ENCODE measurements around the gene P2RY12.

The P2RY12 gene

DNA sequence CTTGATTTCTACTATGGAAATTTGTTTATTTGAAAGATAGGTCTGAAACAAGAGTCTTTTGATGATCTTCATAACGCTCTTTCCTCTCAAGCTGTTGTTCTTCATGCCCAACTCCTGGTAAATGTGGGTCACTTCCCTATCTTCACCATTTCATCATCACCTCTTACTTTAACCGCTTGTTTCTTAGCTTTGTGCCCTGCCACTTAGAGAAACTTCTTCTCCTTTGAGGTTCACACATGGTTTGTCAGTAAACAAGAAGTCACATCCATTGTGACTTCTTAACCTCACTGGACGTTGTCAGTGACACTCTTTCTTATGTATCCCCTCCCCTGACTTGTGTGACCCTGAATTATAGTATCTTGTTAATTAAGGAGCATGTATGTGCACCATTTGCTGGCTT, 38.3 kb downstream of the P2RY12 start:
- DNase-seq (ENCODE audit: low spot score), result no peak

DNA sequence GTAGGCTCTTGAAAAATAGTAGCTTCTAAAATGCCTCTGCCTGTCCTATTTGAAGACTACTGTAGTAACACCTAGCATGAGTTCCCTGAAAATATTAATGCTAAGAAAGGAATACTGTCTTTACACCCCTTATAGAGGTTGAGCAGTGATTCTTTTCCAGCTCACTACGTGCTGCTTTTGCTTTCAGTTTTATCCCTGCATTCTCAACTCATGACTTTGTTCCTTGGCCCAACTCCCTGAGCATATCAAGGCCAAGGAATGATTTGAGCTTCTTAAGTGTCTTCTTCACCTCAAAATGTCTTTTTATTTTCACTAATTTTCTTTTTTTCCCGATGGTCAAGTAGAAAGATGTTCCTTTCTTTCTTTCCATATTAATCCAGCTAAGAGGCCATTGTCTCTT, 38.7 kb downstream of the P2RY12 start:
- DNase-seq (ENCODE audit: low spot score), result peak; percentile 65

DNA sequence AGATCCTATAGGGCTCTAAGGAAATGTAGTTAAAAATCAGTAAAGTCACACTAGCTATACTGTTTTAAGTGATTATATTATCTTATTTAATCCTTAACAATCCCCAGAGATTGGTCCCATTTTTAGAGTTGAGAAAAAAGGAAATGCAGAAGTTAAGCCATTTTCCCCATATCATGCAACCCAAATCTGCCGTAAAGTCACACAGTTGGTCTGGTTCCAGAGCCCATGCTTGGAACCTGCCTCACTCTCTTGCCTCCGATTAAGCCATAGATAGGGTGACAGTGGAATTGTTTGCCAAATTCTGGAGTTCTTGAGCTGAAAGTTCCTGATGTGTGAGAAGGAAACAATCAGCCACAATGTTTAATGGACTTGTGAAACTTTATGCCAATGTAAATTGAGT, 52.9 kb downstream of the P2RY12 start:
- DNase-seq (ENCODE audit: low spot score), result no peak

DNA sequence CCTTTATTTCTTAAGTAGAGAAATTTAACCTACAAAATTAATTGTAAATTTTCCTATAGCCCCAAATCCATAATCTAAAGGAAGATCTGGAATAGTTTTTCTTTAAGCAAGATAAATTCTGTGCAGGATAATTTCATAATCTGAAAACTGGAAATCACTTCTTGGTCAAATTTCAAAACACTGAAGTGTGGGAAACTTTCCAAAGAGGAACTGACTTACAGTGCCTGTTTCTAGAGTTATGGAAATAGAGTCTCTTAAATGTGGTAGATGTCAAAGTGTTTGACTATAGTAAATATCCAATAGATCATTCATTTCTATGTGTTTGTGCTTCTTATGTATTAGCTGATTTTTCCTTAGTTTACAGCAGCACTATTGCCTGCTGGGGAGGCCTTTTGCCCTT, 53.7 kb downstream of the P2RY12 start:
- no peak for DNase-seq (ENCODE audit: low spot score)

DNA sequence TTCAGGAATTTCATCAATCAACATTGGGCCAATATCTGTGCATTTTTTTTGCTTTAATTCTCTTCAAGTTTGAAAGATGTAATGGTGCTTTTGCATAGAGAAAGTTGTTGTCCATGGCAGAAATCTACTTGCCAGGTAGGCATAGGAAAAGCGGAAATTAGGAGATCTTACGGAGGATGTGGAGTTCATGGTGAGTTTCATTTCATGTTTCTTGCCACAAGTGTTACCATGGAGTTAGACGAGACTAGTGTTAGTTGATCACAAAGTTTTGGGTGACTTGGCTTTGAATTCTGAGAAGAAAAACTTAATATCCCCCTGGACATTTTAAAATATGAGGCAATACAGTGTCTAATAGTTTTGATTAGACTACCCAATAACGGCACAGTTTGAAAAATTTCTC, 54.2 kb downstream of the P2RY12 start:
- no peak for DNase-seq (ENCODE audit: low spot score)

DNA sequence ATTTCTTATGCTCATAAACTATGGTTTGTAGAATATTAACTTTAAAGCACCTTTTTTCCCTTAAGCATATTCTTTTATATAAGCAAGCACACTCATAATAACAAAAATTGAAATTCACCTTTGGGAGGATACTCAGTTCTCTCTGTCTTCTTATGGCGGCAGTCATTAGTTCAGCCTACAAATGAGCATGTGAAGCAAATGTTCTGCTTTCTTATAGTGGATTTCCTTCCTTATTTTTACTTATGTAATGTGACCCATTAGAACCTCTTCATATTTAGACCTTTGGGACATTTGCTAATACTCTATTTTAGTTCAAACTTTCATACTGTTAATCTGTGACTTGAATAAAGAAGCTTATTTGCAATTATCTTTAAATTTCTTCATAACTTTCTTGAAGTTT, 55.2 kb downstream of the P2RY12 start, which contains the start of gene P2RY13:
TSS of gene P2RY13 (minus strand) at position 187 of the 400 bp plus-strand sequence. CDS start at position 166, 21 bp downstream.
- no peak for DNase-seq (ENCODE audit: low spot score)

DNA sequence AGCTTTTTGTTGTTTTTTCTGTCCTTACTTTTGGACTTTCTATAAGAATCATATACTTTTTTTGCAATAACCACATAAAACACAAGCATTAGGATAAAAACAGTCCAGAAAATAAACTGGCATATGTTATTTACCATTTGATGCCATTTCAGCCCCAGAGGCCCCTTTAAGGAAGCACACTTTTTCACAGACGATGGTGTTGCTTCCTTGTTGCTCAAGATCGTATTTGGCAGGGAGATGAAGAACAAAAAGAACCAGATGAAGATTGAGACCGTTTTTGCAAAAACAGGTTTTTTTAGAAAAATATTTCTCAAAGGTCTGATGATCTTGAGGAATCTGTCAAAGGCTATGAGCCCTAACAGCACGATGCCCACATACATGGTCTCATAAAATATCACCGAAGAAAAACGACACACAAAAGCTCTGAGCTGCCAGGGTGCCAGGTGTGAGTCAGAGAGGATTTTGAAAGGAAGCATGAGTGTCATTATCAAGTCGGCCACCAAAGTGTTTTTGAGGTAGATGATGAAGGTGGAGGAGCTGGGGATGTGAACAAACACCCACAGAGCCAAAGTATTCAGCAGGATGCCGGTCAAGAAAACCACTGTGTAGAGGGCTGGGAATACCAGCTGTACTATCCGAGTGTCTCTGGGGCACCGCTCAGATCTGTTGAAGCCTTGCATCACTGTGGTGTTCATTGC, 56.1 kb downstream of the P2RY12 start:
- peak; percentile 28 for DNase-seq (ENCODE audit: low spot score)

DNA sequence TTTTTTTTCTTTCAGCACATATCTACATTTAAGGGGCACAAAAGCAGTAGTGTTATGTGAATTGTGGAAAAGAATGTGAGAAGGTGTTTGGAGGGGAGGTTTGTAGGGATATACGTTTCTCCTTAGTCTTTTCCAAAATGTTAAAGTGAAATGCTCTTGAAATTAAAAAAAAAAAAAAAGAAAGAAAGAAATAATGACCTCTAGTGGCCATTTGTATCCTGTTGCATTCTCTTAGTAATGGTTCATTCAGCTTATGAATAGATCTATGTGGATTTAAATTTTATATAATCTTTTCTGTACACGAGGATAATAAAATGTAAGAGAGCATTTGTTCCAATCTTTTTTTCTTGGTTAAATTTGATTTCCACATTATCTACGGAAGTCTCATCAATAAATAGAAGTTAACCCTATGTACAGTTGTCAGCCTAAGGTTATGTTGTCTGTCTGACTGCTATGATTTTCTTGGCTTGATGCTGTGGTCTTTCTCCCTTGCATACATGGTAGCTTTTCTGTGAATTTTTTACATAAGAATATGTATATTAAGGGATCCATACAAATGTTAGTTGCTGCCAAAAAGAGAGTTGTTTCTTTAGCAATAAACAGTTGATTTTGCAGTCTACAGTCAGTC, 56.9 kb downstream of the P2RY12 start:
- peak; percentile 37 for DNase-seq (ENCODE audit: low spot score)

DNA sequence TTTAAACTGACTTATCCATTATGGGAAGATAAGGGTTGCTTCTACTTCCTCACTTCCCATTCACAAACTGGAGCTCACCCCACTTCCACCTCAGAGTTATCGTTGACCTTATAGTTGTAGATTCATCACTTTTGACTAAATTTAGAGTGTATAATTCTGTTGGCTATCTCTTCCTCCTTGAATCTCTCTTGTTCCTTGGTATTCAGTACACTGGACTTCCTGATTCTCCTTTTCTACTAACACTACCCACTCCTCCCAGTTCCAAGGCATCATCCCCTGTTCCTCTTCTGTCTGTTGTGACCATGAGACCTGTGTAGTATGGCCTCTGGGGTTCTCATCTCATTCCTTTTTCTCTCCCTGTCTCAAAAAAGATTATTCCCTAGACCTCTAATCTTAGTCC, 62.0 kb downstream of the P2RY12 start:
- DNase-seq (ENCODE audit: low spot score), result no peak

DNA sequence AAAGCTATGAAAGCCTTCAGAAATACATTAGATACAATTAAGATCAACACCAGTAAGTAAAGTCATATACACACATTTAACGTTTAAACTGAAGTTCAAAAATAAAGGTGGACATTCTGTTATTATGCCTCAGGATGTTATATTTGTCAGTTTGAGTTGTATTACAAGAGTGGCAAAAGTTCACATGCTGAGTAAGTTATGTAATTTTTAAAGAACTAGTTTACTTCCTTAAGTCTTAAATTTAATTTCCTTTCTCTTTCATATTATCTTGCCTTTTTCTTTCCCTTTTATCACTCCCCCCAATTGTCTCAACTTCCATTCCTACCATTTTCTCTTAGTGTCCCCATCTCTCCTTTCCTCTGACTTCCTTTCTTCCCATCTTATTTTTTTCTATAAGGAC, 63.0 kb downstream of the P2RY12 start:
- no peak for DNase-seq (ENCODE audit: low spot score)

DNA sequence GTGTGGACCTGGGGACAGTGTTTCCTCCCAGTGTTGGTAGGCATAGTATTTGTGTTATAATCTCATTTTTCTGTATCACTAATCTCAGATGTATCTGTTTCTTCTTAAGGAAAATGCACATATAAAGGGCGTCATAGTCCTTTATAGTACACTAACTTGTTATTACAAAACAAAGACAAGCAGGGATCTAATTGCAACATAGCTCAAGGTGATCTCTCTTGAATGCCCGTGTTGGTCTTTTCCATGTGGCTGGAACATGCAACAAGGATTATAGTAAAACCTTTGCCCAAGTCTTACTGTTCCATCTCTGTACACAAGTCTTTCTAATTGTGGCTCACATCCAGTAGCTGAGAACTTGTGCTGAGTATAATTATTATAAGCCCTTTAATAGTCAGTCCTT, 64.4 kb downstream of the P2RY12 start:
- no peak for DNase-seq (ENCODE audit: low spot score)

DNA sequence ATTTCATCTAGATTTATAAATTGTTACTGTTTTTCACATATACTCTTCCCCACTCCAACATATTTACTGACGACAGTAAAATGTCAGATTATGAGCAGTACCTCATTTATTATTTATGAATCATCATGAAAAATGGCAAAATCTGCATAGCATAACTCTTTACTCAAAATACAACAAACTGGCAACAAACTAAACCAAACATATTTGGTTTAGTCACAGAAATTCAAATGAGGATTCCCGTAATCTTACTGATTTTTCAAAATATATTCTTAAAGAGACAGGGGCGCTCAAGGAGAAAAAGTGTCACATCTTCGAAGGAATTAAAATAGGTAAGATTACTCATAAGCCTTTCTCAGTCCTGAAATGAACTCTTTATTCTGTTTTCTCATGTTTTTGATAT, 64.9 kb downstream of the P2RY12 start:
- peak; percentile 16 for DNase-seq (ENCODE audit: low spot score)

DNA sequence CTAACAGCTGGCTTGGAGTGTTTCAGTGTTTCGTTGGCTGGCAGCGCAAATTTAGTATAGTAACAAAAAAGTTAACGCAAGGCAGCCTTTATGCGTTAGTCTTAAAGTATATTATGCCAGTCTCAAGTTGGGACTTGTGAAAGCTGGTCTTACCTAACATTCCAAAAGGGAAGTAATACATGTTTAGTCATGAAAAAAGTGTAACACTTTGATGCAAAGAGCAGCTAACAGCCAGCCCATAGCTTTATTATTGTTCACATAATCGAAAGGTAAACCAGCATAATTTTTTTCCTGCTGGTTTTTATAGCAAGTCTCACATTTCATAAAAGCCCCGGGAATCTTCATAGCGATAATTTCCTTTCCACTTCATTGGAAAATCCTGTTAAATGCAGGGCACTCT, 65.6 kb downstream of the P2RY12 start:
- no peak for DNase-seq (ENCODE audit: low spot score)

DNA sequence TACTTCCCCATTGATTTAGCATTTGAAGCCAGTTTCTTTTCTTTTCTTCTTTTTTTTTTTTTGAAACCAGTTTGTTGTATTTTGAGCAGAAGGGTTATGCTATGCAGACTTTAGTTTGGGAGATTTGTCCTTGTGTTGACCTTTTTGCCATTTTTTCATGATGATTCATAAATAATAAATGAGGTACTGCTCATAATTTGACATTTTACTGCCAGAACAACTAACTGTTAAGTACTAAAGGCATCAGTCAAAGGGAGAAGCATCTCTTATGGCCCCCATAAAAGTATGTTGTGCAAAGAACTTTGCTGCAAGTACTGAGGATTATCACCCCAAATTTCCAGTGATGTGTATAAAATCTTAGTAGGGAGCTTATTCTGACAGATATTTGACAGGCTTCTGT, 66.2 kb downstream of the P2RY12 start:
- DNase-seq (ENCODE audit: low spot score), result no peak

DNA sequence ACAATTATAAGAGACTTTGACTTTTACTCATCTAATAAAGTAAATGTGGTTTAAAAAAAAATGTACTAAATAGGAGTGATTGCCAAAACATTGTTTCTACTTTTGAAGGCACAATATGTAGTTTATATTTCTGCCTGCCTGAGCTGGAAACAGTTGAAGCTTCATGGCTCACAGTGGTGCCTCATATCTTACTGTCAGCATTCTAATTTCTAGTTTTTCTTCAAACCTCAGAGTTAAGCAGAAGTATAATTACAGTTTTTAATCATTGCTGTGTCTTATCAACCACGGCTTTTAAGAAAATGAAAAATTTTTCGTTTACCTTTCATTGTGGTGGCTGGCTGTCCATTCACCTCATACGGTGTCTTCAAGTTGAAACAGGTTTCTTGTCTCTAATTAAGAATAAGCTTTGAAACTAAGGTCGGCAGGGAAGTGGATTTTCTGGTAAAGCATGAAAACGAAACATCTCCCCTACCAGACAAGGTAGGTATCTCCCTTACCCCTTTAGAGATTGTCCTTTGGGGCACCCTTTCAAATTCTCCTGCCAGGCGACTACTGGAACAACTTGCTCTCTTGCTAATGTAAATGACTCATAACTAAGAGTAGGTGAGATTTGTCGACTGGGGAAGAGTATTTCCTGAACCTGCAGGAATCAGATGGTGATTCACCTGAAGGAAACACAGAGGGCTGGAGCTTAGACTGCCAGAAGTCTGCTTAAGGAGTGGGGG, 68.1 kb downstream of the P2RY12 start, which contains the start of gene GPR87:
TSS of gene GPR87 (minus strand) at position 554 of the 725 bp plus-strand sequence. CDS start 16,720 bp downstream, outside the sequence.
- no peak for DNase-seq (ENCODE audit: low spot score)

DNA sequence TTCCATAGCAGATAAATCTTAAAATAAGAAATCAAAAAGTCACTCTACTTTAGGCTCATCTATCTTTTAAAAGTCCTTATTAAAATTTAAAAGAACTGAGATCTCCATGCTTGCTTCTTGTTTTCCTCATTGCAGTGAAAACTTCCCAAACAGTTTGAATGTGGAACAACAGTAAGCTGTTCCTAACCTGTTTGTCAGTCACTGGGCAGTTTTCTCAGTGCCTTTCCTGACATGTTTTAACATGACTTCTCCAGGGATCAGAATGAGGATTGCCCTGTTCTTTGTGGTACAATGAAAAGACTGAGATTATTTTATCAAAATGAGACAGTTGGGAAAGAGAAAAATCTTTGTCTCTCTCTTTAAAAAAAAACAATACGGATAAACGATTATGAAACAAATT, 68.7 kb downstream of the P2RY12 start:
- no peak for DNase-seq (ENCODE audit: low spot score)

DNA sequence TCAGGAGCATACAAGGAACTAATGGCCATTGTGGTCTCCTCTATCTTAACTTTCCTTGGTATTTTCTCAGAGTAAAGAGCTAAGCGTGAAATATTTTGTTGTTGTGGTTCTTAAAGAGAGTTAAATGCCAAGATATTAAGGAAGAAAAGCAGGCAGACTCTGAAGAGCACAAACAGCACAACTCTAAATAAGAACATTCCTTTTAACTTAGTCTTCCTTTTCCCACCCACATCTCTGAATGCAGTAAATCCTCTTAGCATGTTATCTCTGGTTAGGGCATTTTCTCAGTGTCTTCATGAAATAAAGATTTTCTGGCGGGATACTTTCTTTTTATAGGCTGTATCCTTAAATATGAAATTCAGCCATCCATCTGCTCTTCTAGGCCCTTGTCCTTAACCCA, 69.4 kb downstream of the P2RY12 start:
- no peak for DNase-seq (ENCODE audit: low spot score)

DNA sequence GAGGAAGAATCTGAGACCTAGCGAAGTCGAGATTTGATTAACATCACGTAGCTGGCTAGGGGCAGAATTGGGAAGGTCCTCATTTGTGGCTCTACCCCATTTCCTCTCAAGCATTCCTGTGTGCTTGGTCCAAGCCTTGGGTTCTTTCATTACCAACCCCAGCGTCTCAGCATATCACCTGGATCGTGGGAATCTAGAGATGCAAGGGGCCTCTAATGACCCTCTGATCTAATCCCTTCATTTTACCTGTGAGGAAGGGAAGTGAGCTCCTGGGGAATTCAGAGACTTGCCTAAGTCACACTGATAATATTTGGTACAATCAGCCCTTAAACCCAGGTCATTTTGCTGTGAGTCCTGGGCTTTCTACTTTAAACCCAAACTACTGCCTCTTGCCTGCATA, 70.0 kb downstream of the P2RY12 start:
- no peak for DNase-seq (ENCODE audit: low spot score)

DNA sequence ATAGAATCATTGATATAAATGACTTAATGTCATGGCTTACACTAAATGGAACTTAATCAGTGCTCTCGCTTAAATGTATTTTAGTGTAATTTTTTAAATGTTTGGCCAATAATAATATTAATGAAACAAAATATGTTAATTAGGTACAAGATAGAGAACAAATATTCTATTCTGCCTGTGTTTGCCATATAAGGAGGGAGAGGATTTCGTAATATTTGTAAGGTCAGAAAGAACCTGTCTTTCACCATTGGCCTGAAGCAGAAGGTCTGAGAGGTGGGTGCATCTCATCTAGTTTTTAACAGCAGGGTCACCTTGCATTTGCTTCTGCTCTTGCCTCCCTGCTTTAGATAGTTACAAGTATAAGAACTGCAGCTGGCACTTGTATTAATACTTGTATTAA, 70.4 kb downstream of the P2RY12 start:
- no peak for DNase-seq (ENCODE audit: low spot score)

DNA sequence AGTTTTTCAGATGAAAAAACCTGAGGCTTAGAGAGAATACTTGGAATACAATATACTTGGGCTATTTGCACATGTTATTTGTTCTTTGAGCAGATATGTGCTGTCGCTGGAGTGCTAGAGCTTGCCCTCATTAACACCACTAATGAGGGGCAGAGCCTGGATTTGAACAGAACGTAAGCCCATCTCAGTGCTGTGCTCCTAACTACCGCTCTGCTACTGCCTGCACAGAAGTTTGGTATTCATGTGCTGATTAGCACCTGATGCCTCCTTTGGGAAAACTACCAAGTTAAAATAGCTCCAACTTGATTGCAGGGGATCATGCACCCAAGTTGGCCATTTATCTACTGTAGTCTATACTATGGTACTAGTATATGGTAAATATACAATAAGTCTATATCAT, 71.6 kb downstream of the P2RY12 start:
- no peak for DNase-seq (ENCODE audit: low spot score)

DNA sequence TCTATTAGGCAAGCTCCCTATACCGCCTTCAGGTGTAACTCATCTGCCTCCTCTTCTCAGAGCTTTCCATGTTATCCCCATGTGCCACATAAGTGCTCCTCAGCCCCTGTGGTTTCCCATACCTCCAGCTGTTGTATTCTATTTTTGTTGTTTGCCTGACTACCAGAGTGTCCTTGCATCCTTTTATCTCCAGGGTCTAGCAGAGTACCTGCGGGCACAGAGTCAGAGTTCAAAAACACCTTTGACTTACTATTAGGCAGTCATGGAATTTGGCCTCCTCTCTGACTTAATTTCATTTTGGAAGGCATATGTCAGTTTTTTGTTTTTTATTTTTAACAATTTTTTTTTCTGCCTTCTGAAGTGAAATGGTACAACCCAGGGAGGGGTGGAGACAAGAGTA, 75.0 kb downstream of the P2RY12 start:
- no peak for DNase-seq (ENCODE audit: low spot score)

DNA sequence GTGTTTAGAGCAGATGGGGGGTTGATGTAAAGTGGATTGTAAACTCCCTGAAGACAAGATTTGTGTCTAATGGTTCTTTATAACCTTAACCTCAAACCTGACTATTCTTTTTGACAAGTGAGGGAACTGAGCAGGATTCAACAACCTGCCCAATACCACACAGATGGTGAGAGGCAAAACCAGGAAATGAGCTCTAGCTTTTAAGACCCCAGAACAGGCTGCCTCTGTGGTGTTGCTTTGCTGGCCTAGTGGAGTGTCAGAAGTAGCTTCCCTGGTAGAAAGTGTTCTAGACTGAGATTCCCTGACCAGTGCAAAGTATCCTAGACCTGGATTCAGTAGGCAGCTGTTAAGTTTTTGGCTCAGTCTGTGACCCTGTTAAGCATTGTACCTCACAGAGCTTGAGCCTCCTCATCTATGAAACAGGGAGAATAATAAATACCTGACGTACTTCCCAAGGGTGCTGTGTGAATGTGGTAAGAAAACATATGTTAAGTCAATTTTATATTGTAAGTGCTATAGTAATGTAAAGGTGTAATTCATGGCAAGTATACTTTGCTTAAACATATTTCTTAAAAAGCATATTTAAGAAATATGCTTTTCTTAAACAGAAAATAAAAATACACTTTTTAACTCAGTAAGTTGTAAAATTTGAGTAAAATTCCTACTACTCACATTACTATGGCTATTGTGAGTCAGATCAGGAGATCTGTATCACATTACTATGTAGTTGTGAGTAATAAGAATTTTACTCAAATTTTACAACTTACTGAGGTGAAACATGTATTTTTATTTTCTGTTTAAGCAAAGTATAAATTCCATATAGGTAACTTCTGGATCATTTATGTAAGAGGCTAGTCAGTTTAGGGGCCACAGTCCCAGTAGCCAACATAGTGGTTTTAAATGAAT, 76.7 kb downstream of the P2RY12 start:
- DNase-seq (ENCODE audit: low spot score), result no peak

All from AG20443 (cell line).